ENCODE results near the gene MBOAT1.

Gene MBOAT1

GRCh38 chr6:20202324-20202658, 10.0 kb downstream of the MBOAT1 start:
- no peaks in the 10 kb centered on the region for H3K27me3 ChIP-seq (ENCODE audit: control insufficient read depth in 1 of 2, insufficient read depth in 2 of 2, low read length in 2 of 2)
- H3K9ac ChIP-seq (ENCODE audit: low read length in 2 of 2): no peak overlapping the region
- no peak overlapping the region for H3K4me3 ChIP-seq (ENCODE audit: low read length in 2 of 2)
- H3K36me3 ChIP-seq (ENCODE audit: control insufficient read depth in 2 of 2, insufficient read depth in 2 of 2, low read length in 2 of 2): no peaks in the 10 kb centered on the region
- H3K27ac ChIP-seq (ENCODE audit: low read length): no peak overlapping the region
- peaks cover 4% of the 10 kb centered on the region for H3K4me1 ChIP-seq (ENCODE audit: control insufficient read depth, insufficient read depth, low read length)
- no peaks in the 10 kb centered on the region for H3K9me3 ChIP-seq (ENCODE audit: control insufficient read depth in 2 of 2, low read length in 2 of 2)

- H3K36me3 ChIP-seq (ENCODE audit: control insufficient read depth in 2 of 2, insufficient read depth in 2 of 2, low read length in 2 of 2): no peaks in the 10 kb centered on the region
- H3K9ac ChIP-seq (ENCODE audit: low read length in 2 of 2): no peak overlapping the region
- no peaks in the 10 kb centered on the region for H3K9me3 ChIP-seq (ENCODE audit: control insufficient read depth in 2 of 2, low read length in 2 of 2)
- no peak overlapping the region for H3K4me3 ChIP-seq (ENCODE audit: low read length in 2 of 2)
- peaks cover 4% of the 10 kb centered on the region for H3K4me1 ChIP-seq (ENCODE audit: control insufficient read depth, insufficient read depth, low read length)
- H3K27ac ChIP-seq (ENCODE audit: low read length): no peak overlapping the region
- no peaks in the 10 kb centered on the region for H3K27me3 ChIP-seq (ENCODE audit: control insufficient read depth in 1 of 2, insufficient read depth in 2 of 2, low read length in 2 of 2)
These were observed 11.3 kb downstream of the MBOAT1 start for GRCh38 chr6:20200761-20201630.

- Histone ChIP-seq H3K4me3 (ENCODE audit: low read length in 2 of 2) (no peak overlapping the region), H3K27me3 (ENCODE audit: control insufficient read depth in 1 of 2, insufficient read depth in 2 of 2, low read length in 2 of 2) (no peaks in the 10 kb centered on the region), H3K4me1 (ENCODE audit: control insufficient read depth, insufficient read depth, low read length) (no peaks in the 10 kb centered on the region), H3K9me3 (ENCODE audit: control insufficient read depth in 2 of 2, low read length in 2 of 2) (no peaks in the 10 kb centered on the region), H3K9ac (ENCODE audit: low read length in 2 of 2) (no peak overlapping the region), H3K27ac (ENCODE audit: low read length) (no peak overlapping the region), H3K36me3 (ENCODE audit: control insufficient read depth in 2 of 2, insufficient read depth in 2 of 2, low read length in 2 of 2) (no peaks in the 10 kb centered on the region)
These were observed 13.5 kb downstream of the MBOAT1 start for GRCh38 chr6:20198775-20199174.

GRCh38 chr6:20198156-20198774, 14.0 kb downstream of the MBOAT1 start:
- Histone ChIP-seq H3K36me3 (ENCODE audit: control insufficient read depth in 2 of 2, insufficient read depth in 2 of 2, low read length in 2 of 2) (no peaks in the 10 kb centered on the region), H3K9ac (ENCODE audit: low read length in 2 of 2) (no peak overlapping the region), H3K4me1 (ENCODE audit: control insufficient read depth, insufficient read depth, low read length) (no peaks in the 10 kb centered on the region), H3K27me3 (ENCODE audit: control insufficient read depth in 1 of 2, insufficient read depth in 2 of 2, low read length in 2 of 2) (no peaks in the 10 kb centered on the region), H3K4me3 (ENCODE audit: low read length in 2 of 2) (no peak overlapping the region), H3K9me3 (ENCODE audit: control insufficient read depth in 2 of 2, low read length in 2 of 2) (no peaks in the 10 kb centered on the region), H3K27ac (ENCODE audit: low read length) (no peak overlapping the region)

GRCh38 chr6:20197251-20197650, 15.0 kb downstream of the MBOAT1 start:
- H3K27me3 ChIP-seq (ENCODE audit: control insufficient read depth in 1 of 2, insufficient read depth in 2 of 2, low read length in 2 of 2): no peaks in the 10 kb centered on the region
- no peak overlapping the region for H3K9ac ChIP-seq (ENCODE audit: low read length in 2 of 2)
- H3K9me3 ChIP-seq (ENCODE audit: control insufficient read depth in 2 of 2, low read length in 2 of 2): no peaks in the 10 kb centered on the region
- no peaks in the 10 kb centered on the region for H3K36me3 ChIP-seq (ENCODE audit: control insufficient read depth in 2 of 2, insufficient read depth in 2 of 2, low read length in 2 of 2)
- H3K4me3 ChIP-seq (ENCODE audit: low read length in 2 of 2): no peak overlapping the region
- no peak overlapping the region for H3K27ac ChIP-seq (ENCODE audit: low read length)
- H3K4me1 ChIP-seq (ENCODE audit: control insufficient read depth, insufficient read depth, low read length): no peaks in the 10 kb centered on the region

GRCh38 chr6:20192625-20193024, 19.6 kb downstream of the MBOAT1 start:
- Histone ChIP-seq H3K4me1 (ENCODE audit: control insufficient read depth, insufficient read depth, low read length) (no peaks in the 10 kb centered on the region), H3K9me3 (ENCODE audit: control insufficient read depth in 2 of 2, low read length in 2 of 2) (no peaks in the 10 kb centered on the region), H3K4me3 (ENCODE audit: low read length in 2 of 2) (no peak overlapping the region), H3K36me3 (ENCODE audit: control insufficient read depth in 2 of 2, insufficient read depth in 2 of 2, low read length in 2 of 2) (no peaks in the 10 kb centered on the region), H3K27ac (ENCODE audit: low read length) (no peak overlapping the region), H3K27me3 (ENCODE audit: control insufficient read depth in 1 of 2, insufficient read depth in 2 of 2, low read length in 2 of 2) (no peaks in the 10 kb centered on the region), H3K9ac (ENCODE audit: low read length in 2 of 2) (no peak overlapping the region)

GRCh38 chr6:20191992-20192391, 20.3 kb downstream of the MBOAT1 start:
- no peaks in the 10 kb centered on the region for H3K27me3 ChIP-seq (ENCODE audit: control insufficient read depth in 1 of 2, insufficient read depth in 2 of 2, low read length in 2 of 2)
- no peaks in the 10 kb centered on the region for H3K9me3 ChIP-seq (ENCODE audit: control insufficient read depth in 2 of 2, low read length in 2 of 2)
- no peak overlapping the region for H3K9ac ChIP-seq (ENCODE audit: low read length in 2 of 2)
- H3K27ac ChIP-seq (ENCODE audit: low read length): no peak overlapping the region
- no peak overlapping the region for H3K4me3 ChIP-seq (ENCODE audit: low read length in 2 of 2)
- H3K36me3 ChIP-seq (ENCODE audit: control insufficient read depth in 2 of 2, insufficient read depth in 2 of 2, low read length in 2 of 2): no peaks in the 10 kb centered on the region
- no peaks in the 10 kb centered on the region for H3K4me1 ChIP-seq (ENCODE audit: control insufficient read depth, insufficient read depth, low read length)

GRCh38 chr6:20188630-20189075, 23.6 kb downstream of the MBOAT1 start:
- H3K4me3 ChIP-seq (ENCODE audit: low read length in 2 of 2): no peak overlapping the region
- no peaks in the 10 kb centered on the region for H3K27me3 ChIP-seq (ENCODE audit: control insufficient read depth in 1 of 2, insufficient read depth in 2 of 2, low read length in 2 of 2)
- no peak overlapping the region for H3K9ac ChIP-seq (ENCODE audit: low read length in 2 of 2)
- H3K4me1 ChIP-seq (ENCODE audit: control insufficient read depth, insufficient read depth, low read length): peaks cover 4% of the 10 kb centered on the region
- H3K36me3 ChIP-seq (ENCODE audit: control insufficient read depth in 2 of 2, insufficient read depth in 2 of 2, low read length in 2 of 2): peaks cover 0 to 2% of the 10 kb centered on the region in 2 donors
- no peaks in the 10 kb centered on the region for H3K9me3 ChIP-seq (ENCODE audit: control insufficient read depth in 2 of 2, low read length in 2 of 2)
- no peak overlapping the region for H3K27ac ChIP-seq (ENCODE audit: low read length)

GRCh38 chr6:20186981-20187380, 25.3 kb downstream of the MBOAT1 start:
- H3K4me1 ChIP-seq (ENCODE audit: control insufficient read depth, insufficient read depth, low read length): peaks cover 9% of the 10 kb centered on the region
- H3K4me3 ChIP-seq (ENCODE audit: low read length in 2 of 2): no peak overlapping the region
- peaks cover 0 to 2% of the 10 kb centered on the region in 2 donors for H3K36me3 ChIP-seq (ENCODE audit: control insufficient read depth in 2 of 2, insufficient read depth in 2 of 2, low read length in 2 of 2)
- H3K27me3 ChIP-seq (ENCODE audit: control insufficient read depth in 1 of 2, insufficient read depth in 2 of 2, low read length in 2 of 2): no peaks in the 10 kb centered on the region
- H3K9me3 ChIP-seq (ENCODE audit: control insufficient read depth in 2 of 2, low read length in 2 of 2): no peaks in the 10 kb centered on the region
- no peak overlapping the region for H3K9ac ChIP-seq (ENCODE audit: low read length in 2 of 2)
- H3K27ac ChIP-seq (ENCODE audit: low read length): no peak overlapping the region

GRCh38 chr6:20183706-20184105, 28.6 kb downstream of the MBOAT1 start:
- Histone ChIP-seq H3K27me3 (ENCODE audit: control insufficient read depth in 1 of 2, insufficient read depth in 2 of 2, low read length in 2 of 2) (no peaks in the 10 kb centered on the region), H3K4me3 (ENCODE audit: low read length in 2 of 2) (no peak overlapping the region), H3K9me3 (ENCODE audit: control insufficient read depth in 2 of 2, low read length in 2 of 2) (no peaks in the 10 kb centered on the region), H3K36me3 (ENCODE audit: control insufficient read depth in 2 of 2, insufficient read depth in 2 of 2, low read length in 2 of 2) (peaks cover 0 to 2% of the 10 kb centered on the region in 2 donors), H3K9ac (ENCODE audit: low read length in 2 of 2) (no peak overlapping the region), H3K27ac (ENCODE audit: low read length) (no peak overlapping the region), H3K4me1 (ENCODE audit: control insufficient read depth, insufficient read depth, low read length) (peaks cover 9% of the 10 kb centered on the region)

GRCh38 chr6:20182926-20183521, 29.2 kb downstream of the MBOAT1 start:
- H3K4me3 ChIP-seq (ENCODE audit: low read length in 2 of 2): no peak overlapping the region
- no peak overlapping the region for H3K27ac ChIP-seq (ENCODE audit: low read length)
- peaks cover 9% of the 10 kb centered on the region for H3K4me1 ChIP-seq (ENCODE audit: control insufficient read depth, insufficient read depth, low read length)
- H3K27me3 ChIP-seq (ENCODE audit: control insufficient read depth in 1 of 2, insufficient read depth in 2 of 2, low read length in 2 of 2): no peaks in the 10 kb centered on the region
- H3K9me3 ChIP-seq (ENCODE audit: control insufficient read depth in 2 of 2, low read length in 2 of 2): no peaks in the 10 kb centered on the region
- H3K36me3 ChIP-seq (ENCODE audit: control insufficient read depth in 2 of 2, insufficient read depth in 2 of 2, low read length in 2 of 2): peaks cover 0 to 2% of the 10 kb centered on the region in 2 donors
- no peak overlapping the region for H3K9ac ChIP-seq (ENCODE audit: low read length in 2 of 2)

All from stomach smooth muscle (tissue), 2 donors.